ENCODE measurements around the gene VPS37C.

VPS37C gene

GRCh38 chr11:61092908-61093763 is 68.1 kb downstream of the VPS37C start:
- DNase-seq (ENCODE audit: low spot score) = no peak

- DNase-seq (ENCODE audit: low spot score) = no peak
Measured at GRCh38 chr11:61092280-61092766, 68.9 kb downstream of the VPS37C start.

DNA sequence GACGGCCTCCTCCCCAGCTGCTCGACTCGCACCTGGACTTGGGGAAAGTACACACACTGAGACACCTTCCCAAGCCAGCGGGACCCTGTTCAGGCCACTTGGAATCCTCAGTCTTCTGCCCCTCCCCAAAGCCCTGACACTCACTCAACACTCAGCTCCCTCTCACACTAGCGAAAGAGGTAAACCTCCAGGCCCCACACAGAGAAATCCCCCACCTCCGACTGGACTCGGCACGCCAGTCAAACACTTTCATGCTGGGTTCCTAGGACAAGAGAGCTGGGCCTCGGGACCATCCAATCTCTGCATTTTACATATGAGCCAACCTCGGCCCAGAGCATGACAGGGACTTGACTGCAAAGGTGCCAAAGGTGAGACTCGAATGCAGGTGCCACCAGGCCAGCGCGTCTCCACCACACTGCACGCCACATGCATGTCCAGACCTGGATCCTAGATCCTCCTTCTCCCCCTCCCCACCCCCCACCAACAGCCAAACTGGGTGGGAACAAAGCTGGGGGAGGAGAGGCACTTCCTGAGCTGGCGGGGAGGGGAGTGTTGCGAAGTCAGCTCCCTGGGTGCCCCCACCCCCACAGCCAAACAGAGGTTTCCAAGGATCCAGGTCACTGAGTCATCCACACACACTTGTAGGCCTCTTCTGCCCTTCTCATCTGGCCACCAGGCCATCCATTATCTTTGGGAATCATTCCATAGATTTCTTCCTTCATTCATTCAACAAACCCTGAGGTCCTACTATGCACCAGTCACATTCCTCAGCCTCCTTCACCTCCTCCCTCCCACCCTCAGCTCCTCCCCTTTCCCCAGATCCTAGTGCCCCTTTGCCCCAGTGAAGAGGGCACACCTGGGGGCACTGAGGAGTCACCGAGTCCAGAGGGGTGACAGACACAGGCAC is 69.6 kb downstream of the VPS37C start:
- DNase-seq (ENCODE audit: low spot score) = no peak

GRCh38 chr11:61090982-61091372 is 70.2 kb downstream of the VPS37C start:
- no peak for DNase-seq (ENCODE audit: low spot score)

DNA sequence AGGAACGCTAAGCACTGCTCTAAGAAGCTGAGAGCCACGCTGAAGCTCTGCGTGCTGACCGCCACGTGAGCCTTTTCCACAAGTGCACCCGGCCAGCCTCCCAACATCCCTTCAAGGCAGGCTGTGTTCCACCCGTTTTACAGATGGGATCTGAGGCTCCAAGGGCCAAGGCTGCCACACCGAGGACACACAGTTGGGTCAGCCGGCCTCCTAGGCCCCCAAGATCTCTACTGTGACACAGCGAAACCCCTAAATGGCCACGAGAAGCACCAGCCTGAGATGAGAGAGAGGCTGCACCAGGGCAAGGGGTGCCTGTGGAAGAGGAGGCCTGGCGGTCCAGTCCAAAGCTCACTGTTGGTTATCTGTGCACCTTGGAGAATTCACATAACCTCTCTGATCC is 70.7 kb downstream of the VPS37C start:
- no peak for DNase-seq (ENCODE audit: low spot score)

DNA sequence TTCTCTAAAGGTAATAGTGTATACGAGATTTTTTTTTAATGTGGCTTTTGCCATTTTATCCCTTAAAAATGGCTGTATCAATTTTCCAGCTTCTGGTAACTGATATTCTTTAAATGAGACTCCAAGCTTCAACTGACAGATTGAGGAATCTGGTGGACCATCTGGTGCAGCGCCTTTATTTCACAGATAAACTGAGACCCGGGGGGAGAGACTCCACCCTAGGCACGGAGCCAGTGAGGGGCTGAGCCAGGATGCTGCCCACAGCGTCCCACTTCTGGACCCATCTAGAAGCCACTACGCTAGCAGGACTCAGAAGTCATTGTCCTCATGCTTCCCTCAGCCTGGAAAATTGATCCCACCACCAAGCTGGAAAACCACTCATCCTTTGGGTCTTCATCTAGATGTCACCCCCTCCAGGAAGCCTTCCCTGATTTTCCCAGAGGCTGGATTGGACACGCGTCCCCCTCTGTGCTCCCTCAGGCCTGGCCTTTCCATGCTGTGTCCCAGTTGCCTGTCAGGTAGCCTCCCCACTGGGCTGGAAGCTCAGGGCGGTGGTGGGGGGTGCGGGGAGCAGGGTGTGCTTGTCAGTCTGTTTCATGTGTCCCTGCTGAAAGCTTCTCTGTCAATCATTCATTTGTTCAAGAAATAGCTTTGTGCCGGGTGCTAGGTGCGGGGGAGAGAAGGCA is 71.3 kb downstream of the VPS37C start:
- no peak for DNase-seq (ENCODE audit: low spot score)

- no peak for DNase-seq (ENCODE audit: low spot score)
Measured at GRCh38 chr11:61087426-61088119, 73.7 kb downstream of the VPS37C start.

GRCh38 chr11:61083601-61084147 is 77.6 kb downstream of the VPS37C start:
- DNase-seq (ENCODE audit: low spot score) = no peak

DNA sequence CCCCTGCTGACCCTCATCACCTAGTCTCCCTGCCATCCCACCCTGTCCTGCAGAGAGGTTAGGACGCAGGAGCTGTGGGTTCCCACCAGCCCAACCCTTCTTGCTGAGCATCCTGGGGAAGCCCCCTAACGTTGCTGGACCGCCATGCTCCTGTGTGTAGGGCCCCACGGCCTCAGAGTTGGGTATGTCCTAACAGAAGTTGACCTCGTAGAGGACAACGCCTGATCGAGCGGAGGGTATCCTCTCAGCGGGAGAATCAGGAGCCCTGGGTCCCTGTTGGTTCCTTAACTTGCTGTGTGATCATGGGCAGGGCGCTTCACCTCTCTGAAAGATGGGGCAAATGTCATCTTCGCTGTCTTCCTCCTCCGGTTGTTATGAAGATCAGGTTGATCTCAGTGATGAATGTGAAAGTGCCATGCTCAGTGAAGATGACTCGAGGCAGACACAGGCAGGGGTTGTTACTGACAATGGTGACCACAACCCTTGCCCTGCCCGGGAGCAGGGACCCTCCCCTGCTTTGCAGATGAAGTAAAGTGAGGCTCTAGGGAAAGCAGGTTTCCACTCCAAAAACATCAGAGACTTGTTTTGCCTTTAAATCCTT is 78.2 kb downstream of the VPS37C start:
- DNase-seq (ENCODE audit: low spot score) = no peak

- no peak for DNase-seq (ENCODE audit: low spot score)
Measured at GRCh38 chr11:61082062-61082870, 79.0 kb downstream of the VPS37C start.

DNA sequence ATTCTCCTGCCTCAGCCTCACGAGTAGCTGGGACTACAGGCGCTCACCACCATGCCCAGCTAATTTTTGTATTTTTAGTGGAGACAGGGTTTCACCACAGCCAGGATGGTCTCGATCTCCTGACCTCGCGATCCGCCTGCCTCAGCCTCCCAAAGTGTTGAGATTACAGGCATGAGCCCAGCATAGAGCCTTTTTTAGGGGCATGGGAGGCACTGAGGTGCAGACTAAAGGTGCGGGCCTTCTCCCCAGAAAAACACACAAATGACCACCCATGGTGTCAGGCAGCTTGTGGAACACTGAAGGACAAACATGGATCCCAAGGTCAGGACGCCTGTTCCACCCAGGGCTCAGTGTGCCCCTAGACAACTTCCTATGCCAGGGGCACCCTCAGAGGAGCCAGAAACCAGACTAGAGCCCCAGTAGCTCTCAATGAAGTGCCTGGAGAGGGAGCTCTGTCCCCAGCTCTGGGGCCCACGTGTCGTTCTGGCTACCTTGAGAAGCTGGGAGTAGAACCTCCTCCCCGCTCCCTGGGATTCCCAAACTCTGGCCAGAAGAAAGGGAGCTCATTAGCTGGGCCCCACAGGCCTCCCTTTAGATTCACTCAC is 80.1 kb downstream of the VPS37C start:
- DNase-seq (ENCODE audit: low spot score) = no peak

- no peak for DNase-seq (ENCODE audit: low spot score)
Measured at GRCh38 chr11:61080526-61080925, 80.7 kb downstream of the VPS37C start.

Data from HuH-7.5 (cell line).